Type B pancreatic cell (in vitro differentiated cells): Measurements from ENCODE around the gene GRIK5. TPM values are rescaled to one million over a fixed set of nuclear protein-coding genes. Genes with fewer than 3 reads are reported as not detected.

Source experiments
- DNase-seq: peaks from one replicate; pipeline ENCODE4 v3.0.0; 2021; ENCODE audit warnings: mixed read lengths; ENCODE audit not compliant: unreplicated experiment; ENCODE audit errors: extremely low spot score
- H3K27ac Mint-ChIP-seq: 2 replicates; pipeline ENCODE4 v1.8.0; 2021; ENCODE audit warnings: mild to moderate bottlenecking, mixed read lengths
- H3K27me3 Mint-ChIP-seq: 2 replicates; pipeline ENCODE4 v1.8.0; 2021; ENCODE audit warnings: mixed read lengths
- H3K36me3 Mint-ChIP-seq: 2 replicates; pipeline ENCODE4 v1.8.0; 2021; ENCODE audit warnings: mixed read lengths
- H3K4me1 Mint-ChIP-seq: one replicate; pipeline ENCODE4 v1.8.0; 2021; ENCODE audit warnings: mixed read lengths; ENCODE audit not compliant: unreplicated experiment
- H3K4me3 Mint-ChIP-seq: 2 replicates; pipeline ENCODE4 v1.8.0; 2021; ENCODE audit warnings: mild to moderate bottlenecking, mixed read lengths
- H3K9me3 Mint-ChIP-seq: 2 replicates; pipeline ENCODE4 v1.8.0; 2021; ENCODE audit warnings: mixed read lengths
- CTCF ChIP-seq: fragments of 200-600 bp; sonication (generic); conservative IDR thresholded peaks from 2 replicates; pipeline ENCODE4 v1.5.0; 2021; ENCODE audit warnings: antibody characterized with exemption, mild to moderate bottlenecking
- total RNA-seq: library from RNA; stranded (reverse); gene quantifications from 2 replicates; pipeline ENCODE4 v1.2.1, GENCODE V29; 2021; ENCODE audit warnings: low replicate concordance

GRIK5 gene
- total RNA-seq, 1 donor from 2014 or later = 5.8 TPM

GRCh38 chr19:42095142-42095813, 25.3 kb upstream of the GRIK5 start:
- H3K36me3 Mint-ChIP-seq = no peaks in the 10 kb centered on the region
- peaks cover 29% of the 10 kb centered on the region for H3K27me3 Mint-ChIP-seq
- no peak overlapping the region for H3K4me3 Mint-ChIP-seq
- H3K4me1 Mint-ChIP-seq = no peaks in the 10 kb centered on the region
- H3K9me3 Mint-ChIP-seq = no peaks in the 10 kb centered on the region
- no peak for DNase-seq
- no peak for TF ChIP-seq CTCF
- no peak overlapping the region for H3K27ac Mint-ChIP-seq

GRCh38 chr19:42093926-42094325, 23.9 kb upstream of the GRIK5 start:
- no peaks in the 10 kb centered on the region for H3K9me3 Mint-ChIP-seq
- peaks cover 29% of the 10 kb centered on the region for H3K27me3 Mint-ChIP-seq
- no peak overlapping the region for H3K4me3 Mint-ChIP-seq
- no peaks in the 10 kb centered on the region for H3K4me1 Mint-ChIP-seq
- H3K27ac Mint-ChIP-seq = peak overlapping the region; percentile 46
- no peak for TF ChIP-seq CTCF
- DNase-seq = no peak
- no peaks in the 10 kb centered on the region for H3K36me3 Mint-ChIP-seq

- H3K4me1 Mint-ChIP-seq = no peaks in the 10 kb centered on the region
- no peak overlapping the region for H3K4me3 Mint-ChIP-seq
- no peaks in the 10 kb centered on the region for H3K36me3 Mint-ChIP-seq
Measured at GRCh38 chr19:42093505-42093904, 23.5 kb upstream of the GRIK5 start.

GRCh38 chr19:42092350-42092749, 22.3 kb upstream of the GRIK5 start:
- peak; percentile 53 for TF ChIP-seq CTCF
- Mint-ChIP-seq H3K36me3 (no peaks in the 10 kb centered on the region), H3K4me1 (no peaks in the 10 kb centered on the region), H3K9me3 (no peaks in the 10 kb centered on the region), H3K27me3 (peaks cover 27% of the 10 kb centered on the region), H3K4me3 (no peak overlapping the region), H3K27ac (no peak overlapping the region)
- no peak for DNase-seq

More at GRCh38 chr19:42093505-42093904, 23.5 kb upstream of the GRIK5 start:
- no peak for TF ChIP-seq CTCF
- Mint-ChIP-seq H3K27ac (no peak overlapping the region), H3K27me3 (peaks cover 29% of the 10 kb centered on the region), H3K9me3 (no peaks in the 10 kb centered on the region)
- no peak for DNase-seq

- Mint-ChIP-seq H3K36me3 (no peaks in the 10 kb centered on the region), H3K27ac (no peak overlapping the region), H3K4me3 (no peak overlapping the region), H3K4me1 (peaks cover 3% of the 10 kb centered on the region), H3K27me3 (peaks cover 24% of the 10 kb centered on the region), H3K9me3 (no peaks in the 10 kb centered on the region)
- DNase-seq = no peak
- TF ChIP-seq CTCF = no peak
Measured at GRCh38 chr19:42091742-42092141, 21.7 kb upstream of the GRIK5 start.

GRCh38 chr19:42091300-42091699, 21.3 kb upstream of the GRIK5 start:
- H3K4me1 Mint-ChIP-seq = peaks cover 3% of the 10 kb centered on the region
- H3K27me3 Mint-ChIP-seq = peaks cover 19% of the 10 kb centered on the region
- H3K36me3 Mint-ChIP-seq = no peaks in the 10 kb centered on the region
- no peaks in the 10 kb centered on the region for H3K9me3 Mint-ChIP-seq
- H3K4me3 Mint-ChIP-seq = no peak overlapping the region
- no peak for TF ChIP-seq CTCF
- DNase-seq = no peak
- H3K27ac Mint-ChIP-seq = no peak overlapping the region
